GM12873 (cell line): Measurements from ENCODE around the gene PSTPIP2.

Experiments used
- TF ChIP-seq, protein P1 (sequence below): IDR thresholded peaks from 2 replicates; pipeline ENCODE4 v1.5.1; 2012; ENCODE audit warnings: low read depth, mild to moderate bottlenecking, moderate library complexity, low read length, control low read depth; ENCODE audit not compliant: insufficient read depth; ENCODE audit errors: missing control alignments

PSTPIP2 gene

DNA sequence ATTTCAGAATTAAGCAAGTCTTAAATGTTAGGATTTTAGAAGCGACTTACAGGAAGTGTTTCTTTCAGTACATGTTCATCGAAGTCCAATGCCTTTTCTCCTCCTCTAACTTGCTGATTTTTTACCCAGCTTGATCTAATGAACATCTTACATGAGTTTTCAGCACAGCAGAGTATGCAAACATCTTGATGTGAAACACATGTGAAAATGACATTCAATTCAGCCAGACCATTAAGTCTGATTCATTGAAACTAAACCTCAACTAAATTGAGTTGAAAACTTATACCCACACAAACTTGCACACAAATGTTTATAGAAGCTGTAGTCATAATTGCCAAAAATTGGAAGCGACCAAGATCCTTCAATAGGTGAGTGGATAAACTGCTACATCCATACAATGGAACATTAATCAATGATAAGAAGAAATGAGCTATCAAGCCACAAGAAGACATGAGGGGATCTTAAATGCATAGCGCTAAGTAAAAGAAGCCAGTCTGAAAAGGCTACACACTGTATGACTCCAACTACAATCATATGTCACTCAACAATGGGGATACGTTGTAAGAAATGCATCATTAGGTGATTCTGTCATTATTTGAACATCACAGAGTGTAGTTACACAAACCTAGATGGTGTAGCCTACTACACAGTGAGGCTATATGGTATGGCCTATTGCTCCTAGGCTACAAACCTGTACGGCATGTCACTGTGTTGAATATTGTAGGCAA lies 18.5 kb downstream of the PSTPIP2 start:
- TF ChIP-seq, protein P1, sequence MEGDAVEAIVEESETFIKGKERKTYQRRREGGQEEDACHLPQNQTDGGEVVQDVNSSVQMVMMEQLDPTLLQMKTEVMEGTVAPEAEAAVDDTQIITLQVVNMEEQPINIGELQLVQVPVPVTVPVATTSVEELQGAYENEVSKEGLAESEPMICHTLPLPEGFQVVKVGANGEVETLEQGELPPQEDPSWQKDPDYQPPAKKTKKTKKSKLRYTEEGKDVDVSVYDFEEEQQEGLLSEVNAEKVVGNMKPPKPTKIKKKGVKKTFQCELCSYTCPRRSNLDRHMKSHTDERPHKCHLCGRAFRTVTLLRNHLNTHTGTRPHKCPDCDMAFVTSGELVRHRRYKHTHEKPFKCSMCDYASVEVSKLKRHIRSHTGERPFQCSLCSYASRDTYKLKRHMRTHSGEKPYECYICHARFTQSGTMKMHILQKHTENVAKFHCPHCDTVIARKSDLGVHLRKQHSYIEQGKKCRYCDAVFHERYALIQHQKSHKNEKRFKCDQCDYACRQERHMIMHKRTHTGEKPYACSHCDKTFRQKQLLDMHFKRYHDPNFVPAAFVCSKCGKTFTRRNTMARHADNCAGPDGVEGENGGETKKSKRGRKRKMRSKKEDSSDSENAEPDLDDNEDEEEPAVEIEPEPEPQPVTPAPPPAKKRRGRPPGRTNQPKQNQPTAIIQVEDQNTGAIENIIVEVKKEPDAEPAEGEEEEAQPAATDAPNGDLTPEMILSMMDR, result no peak

DNA sequence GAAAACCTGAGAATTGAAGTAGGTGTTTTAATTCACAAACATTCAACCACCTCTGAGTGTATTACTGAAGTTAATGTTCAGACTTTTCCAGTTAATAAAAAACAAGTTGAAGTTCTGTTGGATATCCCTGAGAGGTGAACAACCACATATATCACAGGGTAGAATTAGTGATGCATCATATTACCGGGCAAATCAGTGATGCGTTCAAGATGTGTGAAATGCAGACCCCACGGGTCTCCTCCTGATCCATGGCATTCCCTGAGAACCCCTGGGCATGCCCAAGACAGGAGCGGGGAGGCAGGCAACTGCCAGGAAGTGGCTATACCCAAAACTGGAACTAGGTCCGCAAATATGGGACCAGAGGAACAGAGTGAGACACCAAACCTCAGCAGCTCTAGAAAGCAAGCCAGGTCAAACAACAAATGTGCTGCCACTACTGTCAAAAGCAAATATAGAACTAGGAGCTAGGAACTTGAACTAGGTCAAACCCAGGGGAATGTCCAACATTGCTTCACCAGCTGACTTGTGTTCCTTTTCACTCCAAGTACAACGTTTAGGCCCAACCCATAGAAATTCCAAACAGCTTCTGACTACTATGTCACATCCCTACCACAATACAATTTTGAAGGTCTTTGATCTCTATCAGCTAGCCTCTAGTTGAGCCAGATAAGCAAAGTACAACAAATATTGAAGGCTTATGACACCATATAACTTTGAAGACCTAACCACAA lies 20.2 kb downstream of the PSTPIP2 start:
- TF ChIP-seq, protein P1, result no peak

DNA sequence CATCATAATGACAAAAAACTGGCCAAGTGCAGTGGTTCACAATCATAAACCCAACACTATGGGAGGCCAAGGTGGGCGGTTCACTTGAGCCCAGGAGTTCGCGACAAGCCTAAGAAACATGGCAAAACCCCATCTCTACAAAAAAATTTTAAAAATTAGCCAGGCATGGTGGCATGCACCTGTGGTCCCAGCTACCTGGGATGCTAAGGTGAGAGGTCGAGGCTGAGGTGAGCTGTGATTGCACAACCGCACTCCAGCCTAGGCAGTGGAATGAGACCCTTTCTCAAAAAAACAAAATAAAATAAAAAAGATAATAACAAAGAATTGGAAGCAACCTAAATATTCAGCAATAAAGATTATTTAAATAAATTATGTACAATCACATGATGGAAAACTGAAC lies 21.8 kb downstream of the PSTPIP2 start:
- TF ChIP-seq, protein P1, result no peak

DNA sequence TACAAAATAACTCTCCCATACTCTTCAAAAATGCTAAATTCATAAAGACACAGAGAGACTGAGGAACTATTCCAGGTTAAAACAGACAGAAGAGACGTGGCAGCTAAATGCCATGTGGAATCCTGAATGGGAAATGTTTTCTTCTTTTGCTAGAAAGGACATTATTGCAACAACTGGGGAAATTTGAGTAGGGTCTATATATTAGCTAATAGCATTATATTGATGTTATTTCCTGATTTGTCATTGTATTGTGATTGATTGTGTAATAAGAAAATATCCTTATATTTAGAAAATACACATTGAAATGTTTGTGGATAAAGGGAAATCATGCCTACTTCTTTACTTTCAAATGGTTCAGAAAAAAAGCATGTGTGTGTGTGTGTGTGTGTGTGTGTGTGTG lies 23.4 kb downstream of the PSTPIP2 start:
- TF ChIP-seq, protein P1, result no peak

DNA sequence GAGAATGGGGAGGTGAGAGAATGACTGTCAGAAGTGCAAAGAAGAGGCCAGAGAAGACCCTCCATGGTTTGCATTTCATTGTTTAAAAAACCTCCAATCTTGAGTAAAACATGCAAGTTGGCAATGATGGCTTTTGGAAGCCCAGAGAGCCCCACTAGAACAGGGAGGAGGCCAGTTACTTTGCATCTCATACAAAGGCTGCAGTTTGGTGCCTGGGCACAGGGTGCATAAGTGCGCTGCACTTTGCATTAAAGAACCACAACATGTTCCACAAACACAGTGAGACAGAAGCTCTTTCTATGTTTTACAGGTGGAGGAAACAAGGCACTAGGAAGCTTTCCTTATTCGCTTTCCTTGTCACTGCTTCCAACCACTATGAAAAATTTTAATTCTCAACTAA lies 25.4 kb downstream of the PSTPIP2 start:
- TF ChIP-seq, protein P1, result no peak

DNA sequence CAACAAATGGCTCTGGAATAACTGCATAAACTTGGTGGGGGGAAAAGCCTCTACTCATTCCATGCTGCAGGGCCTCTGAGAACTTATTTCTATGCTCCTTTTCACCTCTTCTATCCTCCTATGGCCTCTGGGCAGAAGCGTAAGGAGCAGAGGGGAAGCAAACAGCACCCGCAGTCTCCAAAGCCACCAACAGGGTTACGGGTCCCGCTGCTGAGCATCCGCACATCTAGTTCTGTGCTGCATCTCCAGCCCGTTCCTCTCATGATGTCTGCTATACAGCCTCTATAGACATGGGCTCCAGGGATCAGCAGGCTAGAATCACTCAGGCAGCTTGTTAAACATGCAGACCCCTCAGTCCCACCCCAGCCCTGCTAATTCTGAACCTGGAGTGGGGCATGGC lies 25.9 kb downstream of the PSTPIP2 start:
- TF ChIP-seq, protein P1, result peak; percentile 35

DNA sequence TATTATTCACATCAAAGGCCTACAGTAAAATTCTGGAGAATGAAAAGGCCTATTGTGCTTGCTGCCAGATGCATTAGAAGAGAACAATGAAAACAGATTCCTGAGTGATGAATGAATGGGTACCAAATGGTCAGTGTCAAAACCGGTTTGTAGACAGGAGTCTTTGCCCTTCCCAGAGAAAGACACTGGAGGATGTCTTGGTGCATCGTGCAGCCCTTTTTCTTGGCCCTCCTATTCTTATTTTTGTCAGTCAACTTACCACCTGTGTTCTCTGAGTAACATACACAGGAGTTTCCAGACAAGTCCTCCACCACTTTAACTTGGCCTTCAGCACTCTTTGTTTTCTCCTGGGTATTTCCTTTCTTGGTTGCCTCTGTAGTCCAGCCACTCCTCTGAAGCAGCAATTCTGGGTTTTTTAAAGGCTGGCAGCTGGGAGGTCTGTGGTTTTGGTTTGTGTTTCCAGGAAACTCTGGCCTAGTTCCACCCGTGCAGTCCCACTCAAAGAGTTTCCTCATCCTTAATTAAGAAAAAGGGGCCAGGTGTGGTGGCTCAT lies 29.4 kb downstream of the PSTPIP2 start:
- TF ChIP-seq, protein P1, result no peak
